GM21526 (cell line): ENCODE measurements around the gene SLC25A21.

Source experiments
- ATAC-seq: cut with Tn5 transposase; IDR thresholded peaks from one replicate; pipeline ENCODE4 v1.9.1; 2021; ENCODE audit warnings: moderate library complexity; ENCODE audit not compliant: unreplicated experiment, low FRiP score

SLC25A21 gene

DNA sequence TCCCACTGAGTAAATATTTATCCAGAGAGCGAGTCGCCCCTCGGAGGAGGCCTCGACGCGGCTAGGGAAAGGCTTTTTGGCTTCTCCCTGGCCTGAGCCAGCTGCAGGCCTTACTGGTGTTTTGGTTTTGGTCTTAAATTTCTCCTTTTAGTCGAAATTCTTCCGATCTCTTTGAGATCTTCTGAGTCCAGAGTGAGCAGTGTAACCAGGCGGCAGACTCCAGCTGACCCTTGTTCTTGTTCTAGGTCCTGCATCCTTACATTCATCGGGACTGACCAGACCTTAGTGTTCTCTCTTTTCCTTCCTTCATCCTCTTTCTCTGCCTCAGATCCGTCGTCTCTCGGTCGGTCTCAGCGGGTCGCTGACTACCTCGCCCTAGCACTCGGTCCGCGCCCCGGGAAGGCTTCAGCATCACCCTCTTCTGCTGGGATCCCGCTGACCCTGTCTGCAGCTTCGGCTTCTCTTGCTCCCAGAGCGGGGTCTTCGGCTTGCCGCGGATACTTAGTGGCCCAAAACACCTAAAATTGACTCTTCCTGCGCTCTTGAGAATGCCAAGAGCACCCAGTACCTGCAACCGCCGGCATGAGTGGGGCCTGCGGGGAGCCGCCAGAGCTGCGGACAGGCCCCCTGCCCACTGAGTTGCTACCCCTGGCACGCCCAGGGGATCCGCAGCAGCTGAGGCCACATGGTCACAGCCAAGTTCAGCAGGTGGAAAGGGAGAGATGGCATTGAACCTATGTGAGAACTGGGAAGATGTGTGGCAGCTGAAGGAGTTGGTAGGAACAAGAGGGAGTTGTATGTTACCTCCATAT, 513.2 kb downstream of the SLC25A21 start:
- no peak for ATAC-seq

DNA sequence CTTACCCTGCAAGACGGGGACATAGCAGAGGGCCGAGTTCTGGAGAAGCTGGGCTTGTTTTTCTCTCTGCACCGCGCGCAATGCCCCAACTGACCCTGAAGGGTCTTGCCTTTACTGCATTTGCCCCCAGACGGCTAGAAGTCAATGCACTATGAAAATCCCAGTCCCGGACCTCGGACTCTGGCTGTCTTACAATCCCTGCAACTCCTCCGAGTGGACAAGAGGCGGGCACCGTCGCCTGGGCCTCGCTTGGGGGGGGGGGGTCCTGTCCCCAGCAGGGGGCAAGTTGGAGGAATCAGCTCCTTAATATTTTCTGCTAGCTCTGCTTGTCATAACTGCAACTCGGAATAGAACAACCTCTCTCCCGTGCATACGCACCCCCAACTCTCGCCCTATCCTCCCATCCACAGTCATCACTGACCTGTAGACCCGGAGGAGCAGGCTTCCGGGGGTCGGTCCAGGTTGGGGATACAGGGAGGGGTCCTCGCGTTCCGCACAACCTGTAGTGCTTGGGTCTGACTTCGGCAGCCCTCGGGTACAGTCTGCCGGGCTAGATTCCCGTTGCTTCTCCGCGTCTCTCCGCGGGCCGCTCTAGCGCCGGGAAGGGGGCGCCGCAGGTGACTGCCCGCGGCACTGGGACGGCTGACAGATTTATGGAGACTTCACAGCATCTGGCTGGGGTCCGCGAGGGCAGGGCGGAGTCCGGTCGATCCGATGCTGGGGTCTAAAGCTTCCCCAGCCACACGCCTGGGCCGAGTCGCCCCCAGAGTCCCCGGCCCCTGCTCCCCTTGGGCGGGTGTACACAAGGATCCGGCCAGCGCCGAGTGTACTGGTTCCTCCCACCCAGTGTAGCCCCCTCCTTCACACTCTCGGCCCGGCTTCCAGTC, 514.0 kb downstream of the SLC25A21 start:
- ATAC-seq: no peak

DNA sequence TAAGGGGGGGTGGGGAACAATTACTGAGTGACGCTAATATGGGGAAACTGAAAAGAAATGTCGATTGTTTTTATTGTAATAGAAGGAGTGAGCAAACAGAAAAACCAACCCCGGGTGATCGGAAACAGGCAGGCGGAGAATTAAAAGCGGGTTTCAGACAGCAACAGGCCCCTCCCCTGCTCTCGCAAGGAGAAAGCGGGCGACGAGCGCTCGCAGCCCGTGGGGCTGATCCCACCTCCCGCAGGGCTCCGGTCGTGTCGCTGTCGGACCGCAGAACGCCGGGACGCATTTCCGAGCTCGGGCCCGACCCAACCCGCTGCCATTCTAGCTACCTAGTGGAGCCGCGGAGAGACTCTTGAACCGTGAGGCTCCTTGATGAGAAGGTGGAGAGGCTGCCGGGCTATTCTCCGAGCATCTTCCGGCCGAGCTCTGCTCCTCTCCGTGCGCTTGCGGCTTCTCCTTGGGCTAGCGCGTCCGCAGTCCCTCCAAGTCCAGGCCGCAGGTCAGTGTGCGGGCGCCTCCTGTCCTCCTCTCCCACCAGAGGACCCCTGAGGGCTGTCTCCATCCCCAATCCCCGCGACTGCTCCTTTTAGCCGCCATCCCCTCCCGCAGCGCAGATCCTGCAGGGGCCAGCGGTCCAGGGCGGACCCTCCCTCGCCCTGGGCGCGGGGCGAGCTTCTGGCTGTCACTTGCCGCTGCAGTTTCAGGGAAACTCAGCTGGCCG, 514.8 kb downstream of the SLC25A21 start:
- ATAC-seq: no peak

DNA sequence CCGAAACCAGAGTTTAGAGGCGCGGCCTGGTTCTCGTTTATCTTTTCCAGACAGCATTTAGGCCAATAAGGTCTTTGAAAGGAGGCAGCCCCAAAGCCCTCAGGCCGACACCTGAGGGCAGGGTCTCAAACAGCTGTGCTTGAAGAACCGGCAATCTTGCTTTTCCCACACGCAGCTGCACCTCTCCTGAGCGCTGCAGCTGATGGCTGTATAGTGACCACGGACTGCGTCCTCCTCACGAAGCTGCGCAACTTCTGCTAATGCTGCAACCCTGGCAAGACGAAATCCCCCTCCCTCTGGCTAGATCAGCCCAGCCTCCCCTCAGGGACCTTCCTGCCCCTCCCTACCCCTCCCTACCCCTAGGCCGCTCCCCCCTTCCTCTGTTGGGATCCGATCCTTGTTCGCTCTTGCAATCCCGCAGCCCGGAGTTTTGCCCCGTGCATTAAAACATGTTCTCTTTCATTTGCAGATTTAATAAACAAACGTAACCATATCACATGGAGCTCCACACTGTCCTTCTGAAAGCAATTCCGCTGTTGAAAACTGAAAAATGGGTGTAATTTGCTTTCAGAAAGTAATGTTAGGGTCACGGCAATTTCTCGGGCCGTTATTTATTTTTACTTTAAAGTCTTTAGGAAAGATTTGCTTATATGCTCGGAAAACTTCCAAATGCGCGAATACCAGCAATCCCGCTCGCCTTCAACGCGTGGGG, 515.6 kb downstream of the SLC25A21 start:
- ATAC-seq: no peak

DNA sequence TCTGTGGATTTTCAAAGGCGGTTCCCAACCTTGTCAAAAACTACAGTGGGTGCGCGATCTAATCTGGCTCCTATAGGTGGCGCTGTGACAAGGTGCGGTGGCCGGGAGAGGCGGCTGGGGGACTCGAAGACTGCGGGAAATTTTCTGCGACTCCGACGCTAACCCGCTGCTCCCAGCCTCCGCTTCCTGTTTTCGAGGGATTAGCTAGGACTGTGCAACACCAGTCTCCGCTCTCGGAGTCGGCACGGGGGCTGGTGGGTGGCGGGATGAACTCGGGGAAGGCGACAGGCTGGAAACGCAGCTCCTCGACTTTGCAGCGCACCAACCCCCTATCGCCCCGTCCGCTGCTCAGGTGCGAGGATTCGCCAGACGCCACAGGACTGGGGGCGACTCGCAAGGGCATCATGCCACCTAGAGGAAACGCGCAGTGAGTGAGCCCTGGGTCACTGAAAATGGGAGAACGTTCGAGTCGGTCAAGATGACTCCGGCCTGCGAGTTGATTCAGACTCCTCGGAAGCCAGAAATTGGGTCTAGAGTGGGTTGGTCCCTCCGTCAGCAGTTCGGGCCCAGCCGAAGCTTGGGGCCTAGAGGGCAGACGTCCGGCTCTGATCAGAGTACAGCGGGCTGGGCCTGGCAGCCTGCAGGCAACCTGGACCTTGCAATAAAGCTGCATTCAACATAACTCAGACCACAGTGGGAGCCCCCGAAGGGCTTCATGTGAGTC, 516.3 kb downstream of the SLC25A21 start:
- no peak for ATAC-seq

DNA sequence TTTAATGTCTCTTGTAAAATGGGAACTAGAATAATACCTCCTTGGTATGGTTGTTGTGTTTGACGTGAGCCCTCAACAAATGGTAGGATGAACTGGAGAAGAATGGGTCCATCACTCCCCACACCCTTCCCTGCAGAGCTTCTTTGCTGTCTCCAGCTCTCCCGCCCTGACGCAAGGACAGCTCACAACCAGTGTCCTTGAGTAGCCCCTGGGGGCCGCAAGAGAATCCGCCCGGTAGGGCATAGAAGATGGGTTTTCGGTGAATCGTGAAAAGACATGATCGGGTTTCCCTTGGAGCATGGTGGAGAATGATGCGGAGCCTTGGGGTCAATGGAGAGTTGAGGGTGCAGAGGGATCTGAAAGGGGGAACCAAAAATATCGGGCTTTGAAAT, 516.8 kb downstream of the SLC25A21 start:
- no peak for ATAC-seq

DNA sequence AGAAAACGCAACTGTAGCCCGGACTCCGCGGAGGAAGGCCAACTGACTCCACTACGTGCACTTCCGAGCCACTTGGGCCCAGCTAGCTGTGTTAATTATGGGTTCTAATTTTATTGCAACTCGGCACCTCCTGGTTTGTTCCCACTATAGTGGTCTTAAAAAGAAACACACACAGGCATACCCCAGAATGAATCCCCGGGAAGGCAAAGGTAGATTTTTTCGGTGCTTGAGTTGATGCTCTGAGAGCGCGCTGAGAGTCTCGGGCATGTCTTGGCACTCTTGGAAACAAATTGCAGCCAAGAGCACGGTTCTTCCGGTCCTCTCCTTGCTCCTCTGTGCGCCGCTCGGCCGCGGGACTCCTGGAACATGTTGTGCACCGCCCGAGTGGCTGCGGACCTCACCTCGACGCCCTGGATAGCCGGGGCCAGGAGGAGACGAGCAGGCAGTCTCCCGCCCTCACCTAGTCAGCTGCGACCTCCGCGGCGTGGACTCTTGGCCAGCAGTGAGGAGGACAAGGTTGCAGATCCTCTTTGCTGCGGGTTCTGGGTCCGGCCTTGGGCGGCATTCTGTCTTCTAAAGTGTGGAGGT, 517.5 kb downstream of the SLC25A21 start:
- no peak for ATAC-seq

DNA sequence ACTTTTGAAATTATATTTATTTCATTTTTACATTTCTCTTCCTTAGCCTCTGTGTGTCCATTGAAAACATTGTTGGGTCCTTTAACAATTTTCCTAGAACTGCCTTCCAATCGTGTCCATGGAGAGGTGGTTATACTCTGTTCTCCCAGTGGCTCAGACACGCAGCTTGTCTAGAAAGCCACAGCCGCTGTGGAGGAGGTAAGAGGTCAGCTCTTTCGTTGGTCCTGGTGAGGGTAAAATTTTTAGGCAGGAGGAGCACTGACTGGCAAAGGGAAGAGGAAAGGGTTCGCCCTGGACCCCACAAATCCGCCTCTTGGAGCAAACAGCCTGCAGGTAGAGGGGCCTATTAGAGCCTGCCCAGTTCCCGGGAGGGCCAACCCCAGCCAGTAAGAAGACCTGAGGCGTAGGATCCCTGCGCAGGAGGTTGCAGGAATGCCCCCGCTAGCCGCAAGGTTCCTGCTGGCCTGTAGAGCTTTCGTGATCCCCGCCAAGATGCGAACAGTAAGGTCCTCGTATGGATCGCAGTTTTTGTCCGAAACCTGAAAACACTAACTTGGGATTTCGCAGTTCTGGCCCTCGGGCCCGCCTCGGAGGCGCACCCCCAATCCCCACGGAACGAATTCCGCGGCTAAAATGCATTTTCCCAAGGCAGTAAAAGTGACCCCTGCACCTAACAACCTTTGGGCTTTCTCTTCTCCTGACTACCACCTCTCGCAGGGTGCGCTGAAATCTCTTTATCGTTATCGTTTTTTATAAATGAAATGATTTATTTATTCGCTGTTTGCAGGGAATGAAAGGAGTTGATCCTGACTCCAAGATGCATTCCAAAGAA, 518.2 kb downstream of the SLC25A21 start:
- ATAC-seq: no peak

DNA sequence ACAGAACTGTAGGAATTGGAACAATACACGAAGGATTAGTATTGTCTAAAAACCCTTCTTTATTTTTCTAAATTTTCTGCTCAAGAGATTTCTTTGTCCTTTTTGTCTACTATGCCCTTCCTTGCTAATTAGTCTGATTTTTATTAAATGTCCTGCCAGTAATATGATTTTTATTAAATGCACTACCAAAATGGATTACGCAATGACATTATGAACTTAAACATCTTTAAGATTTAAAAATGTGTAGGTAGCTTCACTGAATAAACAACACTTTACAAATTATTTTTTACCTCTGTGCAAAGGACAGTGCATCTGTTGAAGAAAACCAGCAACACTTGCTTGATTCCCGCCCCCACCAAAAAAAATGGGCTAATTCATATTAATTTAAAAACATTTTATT, 519.0 kb downstream of the SLC25A21 start:
- ATAC-seq: no peak

DNA sequence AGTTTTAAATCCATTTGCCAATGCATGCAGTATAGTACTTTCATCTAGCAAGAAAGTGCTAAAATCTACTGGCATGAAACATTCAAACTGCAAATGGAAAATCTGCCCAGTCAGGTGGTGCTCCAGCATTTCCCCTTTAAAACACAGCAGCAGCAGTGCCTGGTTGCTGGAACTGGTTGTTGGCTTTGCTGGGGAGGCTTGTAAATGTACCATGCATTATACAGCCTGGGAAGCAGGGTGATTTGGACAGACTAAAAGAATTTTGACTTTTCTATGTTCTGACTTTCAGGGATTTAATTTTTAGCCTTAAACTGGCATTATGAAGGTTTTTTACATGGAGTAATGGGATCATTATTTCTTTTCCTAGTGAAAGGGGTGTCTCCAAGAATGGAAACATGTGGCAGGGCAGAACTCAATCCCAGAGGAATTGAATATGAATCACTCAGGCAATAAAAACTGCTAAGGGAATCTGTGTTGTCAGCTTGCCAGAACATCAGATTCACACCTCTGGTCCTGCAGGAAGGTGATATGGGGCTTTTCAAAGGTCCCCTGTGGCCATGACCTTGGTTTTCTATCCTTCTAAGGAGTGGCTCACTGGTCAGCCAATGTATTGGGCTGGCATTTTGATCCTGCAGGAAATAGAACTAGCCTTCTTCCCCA, 519.7 kb downstream of the SLC25A21 start:
- ATAC-seq: no peak

DNA sequence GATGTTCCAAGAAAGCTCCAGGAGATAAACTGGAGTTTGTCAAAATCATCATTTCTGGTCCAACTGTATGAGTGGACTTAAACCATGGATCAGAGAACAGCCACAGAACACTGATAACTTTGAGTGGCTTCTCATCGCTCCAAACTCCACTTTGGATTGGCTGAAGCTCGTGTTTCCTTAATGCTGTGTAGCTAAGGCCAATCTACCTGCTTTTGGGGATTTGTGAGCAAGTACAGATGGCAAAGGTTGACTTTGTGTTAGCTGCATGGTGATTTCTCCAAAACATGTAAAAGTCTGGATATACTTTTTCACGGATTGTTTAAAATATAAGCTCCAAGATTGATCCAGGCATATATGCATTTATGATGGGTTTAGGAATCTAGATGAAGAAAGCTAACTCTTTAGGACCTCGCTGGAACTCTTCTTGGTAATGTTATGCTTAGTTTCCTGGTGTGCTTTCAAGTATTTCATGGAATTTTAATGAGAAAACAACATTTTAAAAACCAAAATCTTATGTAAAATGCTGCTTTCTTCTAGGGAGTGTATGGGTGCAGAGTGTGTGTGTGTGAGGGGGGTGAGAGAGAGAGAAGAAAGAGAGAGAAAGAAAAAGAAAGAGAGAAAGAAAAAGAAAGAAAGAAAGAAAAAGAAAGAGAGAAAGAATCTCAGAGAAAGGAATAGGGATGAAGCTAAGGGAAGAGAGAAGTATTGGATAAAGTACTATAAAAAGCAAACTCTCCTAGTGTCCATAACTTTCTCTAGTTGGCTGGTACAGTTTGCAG, 522.3 kb downstream of the SLC25A21 start:
- no peak for ATAC-seq

DNA sequence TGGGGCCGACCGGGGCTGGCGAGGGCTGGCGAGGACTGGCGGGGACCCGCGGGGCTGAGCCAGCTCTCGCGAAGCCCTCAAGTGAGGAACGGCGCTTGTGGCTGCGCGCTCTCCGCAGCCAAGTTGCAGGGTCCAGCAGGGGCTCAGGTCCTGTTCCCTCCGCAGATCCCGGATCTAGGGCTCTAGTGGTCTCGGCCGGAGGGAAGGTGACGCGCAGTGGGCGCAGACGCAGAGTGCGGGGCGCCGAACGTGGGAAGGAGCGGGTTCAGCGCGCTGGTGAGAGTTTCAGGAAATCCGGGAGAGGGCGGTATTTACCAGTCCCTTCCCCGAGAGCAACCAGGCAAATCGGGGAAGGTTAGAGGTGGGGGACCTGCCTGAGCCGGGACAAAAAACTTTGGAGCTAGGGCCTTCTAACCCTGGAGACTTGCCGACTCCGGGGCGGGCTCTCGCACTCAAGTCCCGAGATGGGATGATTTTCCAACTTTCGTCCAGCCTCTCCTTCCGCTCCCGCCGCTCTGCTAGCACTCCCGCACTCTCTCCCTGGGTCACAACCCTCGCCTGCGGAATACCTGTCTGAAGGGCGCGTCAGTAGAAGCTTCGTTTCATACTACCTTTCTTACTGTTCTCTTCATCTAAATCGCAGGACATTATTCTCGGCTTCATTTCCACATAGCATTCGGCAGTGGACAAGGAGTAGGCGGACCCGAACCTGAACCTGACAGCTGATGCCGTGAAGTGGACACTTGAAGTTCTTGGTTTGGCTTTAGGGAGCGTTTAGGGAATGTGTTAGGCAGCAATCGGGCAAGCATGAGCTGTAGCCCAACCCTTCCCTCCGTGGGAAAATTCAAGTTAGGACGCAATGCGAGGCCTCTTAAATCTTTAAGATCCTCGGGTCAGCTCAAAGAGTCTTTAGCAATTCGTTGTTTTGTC, 524.3 kb downstream of the SLC25A21 start:
- ATAC-seq: no peak

DNA sequence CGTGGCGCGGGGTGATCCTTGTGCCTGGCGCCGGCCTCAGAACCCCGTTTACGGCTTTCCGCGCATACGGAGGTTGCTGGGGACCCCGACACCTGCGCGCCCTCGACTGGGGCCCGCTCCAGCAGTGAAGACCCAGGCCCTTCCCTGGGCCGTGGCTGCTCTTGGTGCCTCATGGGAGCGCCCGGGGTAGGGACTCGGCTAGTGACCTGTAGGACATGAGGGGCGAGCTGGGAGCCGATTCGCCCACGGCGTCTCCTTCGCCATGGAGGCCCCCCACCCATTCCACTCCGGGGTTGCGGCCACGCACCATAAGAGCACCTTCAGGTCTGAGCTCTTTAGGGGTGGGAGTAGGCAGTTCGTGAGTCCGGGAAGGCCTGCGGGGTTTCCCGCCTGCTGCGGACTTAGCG, 525.0 kb downstream of the SLC25A21 start:
- no peak for ATAC-seq

DNA sequence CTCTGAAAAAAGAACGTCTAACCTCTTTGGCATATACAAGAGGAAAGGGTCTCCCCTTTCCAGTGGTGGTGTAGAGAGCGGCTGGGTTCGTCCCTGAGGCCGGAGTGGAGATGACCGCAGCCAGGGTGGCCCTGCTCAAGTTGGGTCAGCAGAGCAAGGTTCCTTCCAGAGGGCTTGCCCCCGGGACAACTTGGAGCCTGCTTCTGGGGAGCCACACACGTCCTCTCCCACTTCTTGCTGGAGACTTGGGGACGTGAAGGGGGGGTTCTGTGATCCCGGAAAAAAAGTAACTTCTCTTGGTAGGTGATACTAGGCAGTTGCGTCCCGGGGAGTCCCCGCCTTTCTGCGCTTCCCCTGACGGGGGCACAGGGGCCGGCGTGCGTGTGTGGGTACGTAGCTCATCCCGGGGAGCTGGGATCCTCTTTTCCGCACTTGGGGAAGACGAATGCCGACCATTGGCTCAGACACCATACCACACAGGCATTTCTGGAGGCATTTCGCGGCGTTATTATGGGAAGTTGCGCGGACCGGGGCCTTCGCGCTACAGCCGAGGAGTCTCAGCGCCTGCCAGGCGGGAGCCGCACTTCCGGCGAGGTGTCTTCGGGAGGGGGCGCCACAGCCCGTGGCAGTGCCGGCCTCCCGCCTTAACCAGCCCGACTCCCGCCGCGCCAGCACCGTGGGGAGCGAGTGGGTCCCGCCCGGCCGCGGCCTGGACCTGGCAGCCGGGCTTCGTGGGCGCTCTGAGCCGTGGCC, 525.6 kb downstream of the SLC25A21 start:
- no peak for ATAC-seq

DNA sequence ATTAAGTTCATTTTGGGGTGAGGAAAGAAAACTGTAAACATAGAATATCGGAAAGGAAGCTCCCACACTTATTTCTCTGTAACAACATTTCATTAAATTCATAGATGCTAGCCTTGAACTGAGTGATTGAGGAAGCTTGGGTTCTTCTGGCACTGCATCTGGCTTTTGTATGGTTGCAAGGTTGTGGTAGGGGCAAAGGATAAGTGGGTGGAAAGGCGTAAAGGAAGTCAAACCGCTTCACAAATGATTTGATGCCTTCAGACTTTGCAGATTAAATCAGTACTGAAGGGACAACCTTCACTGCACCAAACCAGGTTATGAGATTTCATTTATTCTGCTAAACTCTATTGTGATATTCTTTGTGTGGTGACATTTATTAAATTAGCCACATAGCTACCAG, 538.8 kb downstream of the SLC25A21 start:
- ATAC-seq: no peak
